Hepatocyte (in vitro differentiated cells): ENCODE data around the gene USP32.

ENCODE experiments used
- CTCF ChIP-seq: fragments of 200-600 bp; sonication (generic); IDR thresholded peaks from 2 replicates; pipeline ENCODE4 v1.5.1; 2016; ENCODE audit warnings: antibody characterized with exemption, mild to moderate bottlenecking; ENCODE audit not compliant: poor library complexity
- EZH2phosphoT487 ChIP-seq: fragments of 200-600 bp; sonication (generic); IDR thresholded peaks from one replicate; pipeline ENCODE4 v1.6.1; 2018; ENCODE audit warnings: antibody characterized with exemption, mild to moderate bottlenecking, low read depth, moderate library complexity; ENCODE audit not compliant: unreplicated experiment, severe bottlenecking

GRCh38 chr17:60160829-60161501 lies 231.0 kb downstream of the USP32 start:
- TF ChIP-seq CTCF (no peak), EZH2phosphoT487 (no peak)
